Astrocyte (in vitro differentiated cells and primary cell): Measurements from ENCODE around the gene IFIH1. TPM values are rescaled to one million over a fixed set of nuclear protein-coding genes. Genes with fewer than 3 reads are reported as not detected.

Source experiments
- DNase-seq: peaks from one replicate; pipeline ENCODE4 v3.0.0-alpha.2; 2010; ENCODE audit warnings: low read depth
- FAIRE-seq: peaks from 2 replicates; lab custom pipeline; 2011; peaks lifted over from hg19 to GRCh38; lab: Jason Lieb, UNC
- H2AFZ ChIP-seq: 2 replicates; pipeline ENCODE4 v1.6.0; 2012; ENCODE audit warnings: low read depth, low read length, inconsistent platforms
- H3K27ac ChIP-seq: 2 replicates; pipeline ENCODE4 v1.5.1; 2011; ENCODE audit warnings: low read depth, low read length, inconsistent platforms
- H3K27me3 ChIP-seq: 2 replicates; pipeline ENCODE4 v1.6.0; 2011; ENCODE audit warnings: low read length, inconsistent platforms; ENCODE audit not compliant: insufficient read depth
- H3K36me3 ChIP-seq: 2 replicates; pipeline ENCODE4 v1.5.1; 2011; ENCODE audit warnings: low read length, inconsistent platforms; ENCODE audit not compliant: insufficient read depth
- H3K4me1 ChIP-seq: 2 replicates; pipeline ENCODE4 v1.5.1; 2011; ENCODE audit warnings: low read length, inconsistent platforms; ENCODE audit not compliant: insufficient read depth
- H3K4me2 ChIP-seq: 2 replicates; pipeline ENCODE4 v1.6.0; 2012; ENCODE audit warnings: low read length, inconsistent platforms
- H3K4me3 ChIP-seq: 2 replicates; pipeline ENCODE4 v1.5.1; 2011; ENCODE audit warnings: low read depth, mild to moderate bottlenecking, low read length, inconsistent platforms; ENCODE audit not compliant: insufficient read depth
- H3K79me2 ChIP-seq: 2 replicates; pipeline ENCODE4 v1.6.0; 2012; ENCODE audit warnings: mild to moderate bottlenecking, low read length, inconsistent platforms; ENCODE audit not compliant: insufficient read depth
- H3K9ac ChIP-seq: 2 replicates; pipeline ENCODE4 v1.6.0; 2012; ENCODE audit warnings: mild to moderate bottlenecking, low read length, inconsistent platforms
- H3K9me3 ChIP-seq: 2 replicates; pipeline ENCODE4 v1.5.1; 2012; ENCODE audit warnings: low read depth, mild to moderate bottlenecking, low read length, inconsistent platforms; ENCODE audit not compliant: insufficient read depth
- H4K20me1 ChIP-seq: 2 replicates; pipeline ENCODE4 v1.6.0; 2012; ENCODE audit warnings: low read length, inconsistent platforms; ENCODE audit not compliant: insufficient read depth
- H3K27ac Mint-ChIP-seq: one replicate; pipeline ENCODE4 v1.8.0; 2021; ENCODE audit warnings: mild to moderate bottlenecking, mixed read lengths; ENCODE audit not compliant: unreplicated experiment
- H3K27me3 Mint-ChIP-seq: one replicate; pipeline ENCODE4 v1.8.0; 2021; ENCODE audit warnings: low read depth, mixed read lengths; ENCODE audit not compliant: unreplicated experiment
- H3K36me3 Mint-ChIP-seq: one replicate; pipeline ENCODE4 v1.8.0; 2021; ENCODE audit warnings: low read depth, mixed read lengths; ENCODE audit not compliant: unreplicated experiment
- H3K4me1 Mint-ChIP-seq: one replicate; pipeline ENCODE4 v1.8.0; 2021; ENCODE audit warnings: low read depth, mixed read lengths; ENCODE audit not compliant: unreplicated experiment
- H3K4me3 Mint-ChIP-seq: one replicate; pipeline ENCODE4 v1.8.0; 2021; ENCODE audit warnings: mild to moderate bottlenecking, moderate library complexity, mixed read lengths; ENCODE audit not compliant: unreplicated experiment
- H3K9me3 Mint-ChIP-seq: one replicate; pipeline ENCODE4 v1.8.0; 2021; ENCODE audit warnings: mild to moderate bottlenecking, mixed read lengths; ENCODE audit not compliant: unreplicated experiment
- EZH2 ChIP-seq: IDR thresholded peaks from 2 replicates; pipeline ENCODE4 v1.6.1; 2012; ENCODE audit warnings: mild to moderate bottlenecking, low read length, inconsistent platforms; ENCODE audit not compliant: insufficient read depth
- total RNA-seq: library from RNA; stranded (reverse); gene quantifications from 2 replicates; pipeline ENCODE4 v1.2.1, GENCODE V29; 2021
- TF ChIP-seq, protein P1 (sequence below): IDR thresholded peaks from 2 replicates; pipeline ENCODE4 v1.5.1; 2011; ENCODE audit warnings: low read depth, mild to moderate bottlenecking, inconsistent platforms, low read length, moderate library complexity; ENCODE audit not compliant: insufficient read depth

Gene IFIH1
- total RNA-seq, 1 donor from 2014 or later: 62.3 TPM

- peaks cover 20% of the 10 kb centered on the region for H3K4me1 Mint-ChIP-seq
- Histone ChIP-seq H3K9me3 (no peaks in the 10 kb centered on the region), H2AFZ (peak overlapping the region; percentile 84), H3K4me3 (no peak overlapping the region), H4K20me1 (no peaks in the 10 kb centered on the region), H3K36me3 (no peaks in the 10 kb centered on the region), H3K79me2 (no peaks in the 10 kb centered on the region), H3K4me1 (peaks cover 4% of the 10 kb centered on the region), H3K4me2 (peak overlapping the region; percentile 90), H3K9ac (no peak overlapping the region), H3K27ac (no peak overlapping the region), H3K27me3 (no peaks in the 10 kb centered on the region)
- H3K36me3 Mint-ChIP-seq: peaks cover 4% of the 10 kb centered on the region
- TF ChIP-seq, protein P1, sequence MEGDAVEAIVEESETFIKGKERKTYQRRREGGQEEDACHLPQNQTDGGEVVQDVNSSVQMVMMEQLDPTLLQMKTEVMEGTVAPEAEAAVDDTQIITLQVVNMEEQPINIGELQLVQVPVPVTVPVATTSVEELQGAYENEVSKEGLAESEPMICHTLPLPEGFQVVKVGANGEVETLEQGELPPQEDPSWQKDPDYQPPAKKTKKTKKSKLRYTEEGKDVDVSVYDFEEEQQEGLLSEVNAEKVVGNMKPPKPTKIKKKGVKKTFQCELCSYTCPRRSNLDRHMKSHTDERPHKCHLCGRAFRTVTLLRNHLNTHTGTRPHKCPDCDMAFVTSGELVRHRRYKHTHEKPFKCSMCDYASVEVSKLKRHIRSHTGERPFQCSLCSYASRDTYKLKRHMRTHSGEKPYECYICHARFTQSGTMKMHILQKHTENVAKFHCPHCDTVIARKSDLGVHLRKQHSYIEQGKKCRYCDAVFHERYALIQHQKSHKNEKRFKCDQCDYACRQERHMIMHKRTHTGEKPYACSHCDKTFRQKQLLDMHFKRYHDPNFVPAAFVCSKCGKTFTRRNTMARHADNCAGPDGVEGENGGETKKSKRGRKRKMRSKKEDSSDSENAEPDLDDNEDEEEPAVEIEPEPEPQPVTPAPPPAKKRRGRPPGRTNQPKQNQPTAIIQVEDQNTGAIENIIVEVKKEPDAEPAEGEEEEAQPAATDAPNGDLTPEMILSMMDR: no peak
- no peak for TF ChIP-seq EZH2
- DNase-seq: no peak
- no peaks in the 10 kb centered on the region for H3K27me3 Mint-ChIP-seq
- no peaks in the 10 kb centered on the region for H3K9me3 Mint-ChIP-seq
- FAIRE-seq: no peak
- H3K4me3 Mint-ChIP-seq: peak overlapping the region; percentile 82
- H3K27ac Mint-ChIP-seq: no peak overlapping the region
These were observed 1.3 kb downstream of the IFIH1 start for GRCh38 chr2:162317058-162317742.

- Mint-ChIP-seq H3K4me3 (peak overlapping the region; percentile 82), H3K36me3 (peaks cover 4% of the 10 kb centered on the region)
- no peak overlapping the region for H3K4me3 ChIP-seq
These were observed 1.9 kb downstream of the IFIH1 start for GRCh38 chr2:162316590-162316989.

More at GRCh38 chr2:162316590-162316989, 1.9 kb downstream of the IFIH1 start:
- no peak overlapping the region for H2AFZ ChIP-seq
- DNase-seq: no peak
- H3K4me1 ChIP-seq: peaks cover 4% of the 10 kb centered on the region
- H3K9ac ChIP-seq: no peak overlapping the region
- H4K20me1 ChIP-seq: no peaks in the 10 kb centered on the region
- H3K4me1 Mint-ChIP-seq: peaks cover 24% of the 10 kb centered on the region
- H3K4me2 ChIP-seq: no peak overlapping the region
- H3K27me3 ChIP-seq: no peaks in the 10 kb centered on the region
- TF ChIP-seq EZH2: no peak
- TF ChIP-seq, protein P1: no peak
- no peaks in the 10 kb centered on the region for H3K79me2 ChIP-seq
- H3K9me3 Mint-ChIP-seq: no peaks in the 10 kb centered on the region
- no peak for FAIRE-seq
- no peak overlapping the region for H3K27ac Mint-ChIP-seq
- no peaks in the 10 kb centered on the region for H3K9me3 ChIP-seq
- H3K27me3 Mint-ChIP-seq: no peaks in the 10 kb centered on the region
- no peak overlapping the region for H3K27ac ChIP-seq
- H3K36me3 ChIP-seq: no peaks in the 10 kb centered on the region
